SK-N-SH treated with all-trans-retinoic acid at 6 μM for 48 hours (cell line): ENCODE data around the gene ZNF316.

ENCODE experiments used
- ATAC-seq: fragments of 200-7000 bp; cut with Tn5 transposase; 3 replicates; pipeline ENCODE4 v1.9.1; 2020; ENCODE audit warnings: mild to moderate bottlenecking, moderate library complexity
- ARNTL ChIP-seq: fragments of 450-650 bp; formaldehyde crosslinking; IDR thresholded peaks from 2 replicates; pipeline ENCODE4 v1.5.0; 2020; ENCODE audit warnings: low read depth, mild to moderate bottlenecking, moderate library complexity, borderline replicate concordance
- BACH2 ChIP-seq: fragments of 250-450 bp; sonication (Bioruptor Pico); IDR thresholded peaks from 2 replicates; pipeline ENCODE4 v1.9.0; 2021; ENCODE audit warnings: mild to moderate bottlenecking, borderline replicate concordance
- CSDC2 ChIP-seq: fragments of 250-450 bp; sonication (Bioruptor Pico); IDR thresholded peaks from 2 replicates; pipeline ENCODE4 v1.5.0; 2020; ENCODE audit warnings: mild to moderate bottlenecking, moderate library complexity
- ESRRG ChIP-seq: fragments of 250-450 bp; sonication (Bioruptor Pico); IDR thresholded peaks from 2 replicates; pipeline ENCODE4 v1.6.1; 2021; ENCODE audit warnings: mild to moderate bottlenecking
- GLIS3 ChIP-seq: fragments of 250-450 bp; sonication (Bioruptor Pico); IDR thresholded peaks from 2 replicates; pipeline ENCODE4 v1.5.0; 2020; ENCODE audit warnings: mild to moderate bottlenecking, moderate library complexity
- ISL1 ChIP-seq: fragments of 250-450 bp; sonication (Bioruptor Pico); IDR thresholded peaks from 2 replicates; pipeline ENCODE4 v2.1.2; 2022; ENCODE audit warnings: mild to moderate bottlenecking, moderate library complexity
- OSR1 ChIP-seq: fragments of 250-450 bp; sonication (Bioruptor Pico); IDR thresholded peaks from 2 replicates; pipeline ENCODE4 v1.8.0; 2022; ENCODE audit warnings: moderate library complexity, mild to moderate bottlenecking, inconsistent platforms
- PPARA ChIP-seq: fragments of 250-450 bp; sonication (Bioruptor Pico); IDR thresholded peaks from 2 replicates; pipeline ENCODE4 v1.5.0; 2020; ENCODE audit warnings: mild to moderate bottlenecking, borderline replicate concordance
- RARB ChIP-seq: fragments of 250-450 bp; sonication (Bioruptor Pico); IDR thresholded peaks from 2 replicates; pipeline ENCODE4 v1.8.0; 2021; ENCODE audit warnings: mild to moderate bottlenecking, moderate library complexity
- SNAI2 ChIP-seq: fragments of 250-450 bp; sonication (Bioruptor Pico); IDR thresholded peaks from 2 replicates; pipeline ENCODE4 v1.5.0; 2020; ENCODE audit warnings: mild to moderate bottlenecking, moderate library complexity
- TCF4 ChIP-seq: fragments of 250-450 bp; sonication (Bioruptor Pico); IDR thresholded peaks from 2 replicates; pipeline ENCODE4 v1.8.0; 2021; ENCODE audit warnings: mild to moderate bottlenecking, moderate library complexity, borderline replicate concordance
- TOX ChIP-seq: fragments of 250-450 bp; sonication (Bioruptor Pico); IDR thresholded peaks from 2 replicates; pipeline ENCODE4 v1.8.0; 2021; ENCODE audit warnings: mild to moderate bottlenecking, moderate library complexity, borderline replicate concordance
- ZC3H10 ChIP-seq: fragments of 250-450 bp; sonication (Bioruptor Pico); IDR thresholded peaks from 2 replicates; pipeline ENCODE4 v1.5.1; 2021; ENCODE audit warnings: mild to moderate bottlenecking, moderate library complexity
- ZFP3 ChIP-seq: fragments of 250-450 bp; sonication (Bioruptor Pico); IDR thresholded peaks from 2 replicates; pipeline ENCODE4 v1.5.0; 2020; ENCODE audit warnings: mild to moderate bottlenecking, moderate library complexity
- ZFP30 ChIP-seq: fragments of 450-650 bp; formaldehyde crosslinking; IDR thresholded peaks from 2 replicates; pipeline ENCODE4 v1.5.0; 2022; ENCODE audit warnings: mild to moderate bottlenecking, moderate library complexity
- ZNF565 ChIP-seq: fragments of 450-650 bp; formaldehyde crosslinking; conservative IDR thresholded peaks from 2 replicates; pipeline ENCODE4 v1.5.0; 2020; ENCODE audit warnings: low read depth, mild to moderate bottlenecking, moderate library complexity
- ZNF70 ChIP-seq: fragments of 450-650 bp; formaldehyde crosslinking; IDR thresholded peaks from 2 replicates; pipeline ENCODE4 v1.5.0; 2020; ENCODE audit warnings: mild to moderate bottlenecking, moderate library complexity
- ZNF8 ChIP-seq: fragments of 450-650 bp; formaldehyde crosslinking; IDR thresholded peaks from 2 replicates; pipeline ENCODE4 v1.5.0; 2020; ENCODE audit warnings: mild to moderate bottlenecking, moderate library complexity
- TF ChIP-seq, protein P1 (sequence below): fragments of 250-450 bp; sonication (Bioruptor Pico); IDR thresholded peaks from 2 replicates; pipeline ENCODE4 v1.5.0; 2020; ENCODE audit warnings: mild to moderate bottlenecking, moderate library complexity
- TF ChIP-seq, protein P2 (sequence below): fragments of 250-450 bp; sonication (Bioruptor Pico); IDR thresholded peaks from 2 replicates; pipeline ENCODE4 v1.5.1; 2021; ENCODE audit warnings: mild to moderate bottlenecking, moderate library complexity
- TF ChIP-seq, protein P3 (sequence below): fragments of 250-450 bp; sonication (Bioruptor Pico); IDR thresholded peaks from 2 replicates; pipeline ENCODE4 v1.8.0; 2021; ENCODE audit warnings: low read depth, mild to moderate bottlenecking, moderate library complexity, borderline replicate concordance
- TF ChIP-seq, protein P4 (sequence below): fragments of 250-450 bp; sonication (Bioruptor Pico); IDR thresholded peaks from 2 replicates; pipeline ENCODE4 v1.8.0; 2020; ENCODE audit warnings: mild to moderate bottlenecking, moderate library complexity, borderline replicate concordance
- TF ChIP-seq, protein P5 (sequence below): fragments of 250-450 bp; sonication (Bioruptor Pico); IDR thresholded peaks from 2 replicates; pipeline ENCODE4 v1.5.1; 2020; ENCODE audit warnings: low read depth, mild to moderate bottlenecking, moderate library complexity

ZNF316 gene

DNA sequence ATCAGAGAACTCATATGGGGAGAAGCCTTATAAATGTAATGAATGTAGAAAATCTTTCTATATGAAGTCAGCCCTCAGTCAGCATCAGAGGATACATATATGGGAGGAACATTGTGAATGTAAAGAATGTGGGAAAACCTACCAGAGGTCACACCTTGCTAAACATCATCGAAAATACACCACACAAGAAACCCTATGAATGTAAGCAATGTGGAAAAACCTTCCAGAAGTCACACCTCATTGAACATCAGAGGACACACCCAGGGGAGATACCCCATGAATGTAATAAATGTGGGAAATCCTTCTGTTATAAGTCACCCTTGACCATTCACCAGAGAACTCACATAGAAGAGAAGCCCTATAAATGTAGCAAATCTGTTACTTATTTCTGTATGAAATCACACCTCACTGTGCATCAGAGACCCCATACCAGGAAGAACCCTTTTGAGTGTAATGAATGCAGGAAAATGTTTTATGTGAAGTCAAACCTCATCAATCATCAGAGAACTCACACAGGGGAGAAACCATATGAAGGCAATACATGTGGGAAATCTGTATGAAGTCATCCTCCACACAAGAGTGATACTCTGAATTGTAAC is 38.8 kb downstream of the ZNF316 start (continued):
- TF ChIP-seq, protein P1, sequence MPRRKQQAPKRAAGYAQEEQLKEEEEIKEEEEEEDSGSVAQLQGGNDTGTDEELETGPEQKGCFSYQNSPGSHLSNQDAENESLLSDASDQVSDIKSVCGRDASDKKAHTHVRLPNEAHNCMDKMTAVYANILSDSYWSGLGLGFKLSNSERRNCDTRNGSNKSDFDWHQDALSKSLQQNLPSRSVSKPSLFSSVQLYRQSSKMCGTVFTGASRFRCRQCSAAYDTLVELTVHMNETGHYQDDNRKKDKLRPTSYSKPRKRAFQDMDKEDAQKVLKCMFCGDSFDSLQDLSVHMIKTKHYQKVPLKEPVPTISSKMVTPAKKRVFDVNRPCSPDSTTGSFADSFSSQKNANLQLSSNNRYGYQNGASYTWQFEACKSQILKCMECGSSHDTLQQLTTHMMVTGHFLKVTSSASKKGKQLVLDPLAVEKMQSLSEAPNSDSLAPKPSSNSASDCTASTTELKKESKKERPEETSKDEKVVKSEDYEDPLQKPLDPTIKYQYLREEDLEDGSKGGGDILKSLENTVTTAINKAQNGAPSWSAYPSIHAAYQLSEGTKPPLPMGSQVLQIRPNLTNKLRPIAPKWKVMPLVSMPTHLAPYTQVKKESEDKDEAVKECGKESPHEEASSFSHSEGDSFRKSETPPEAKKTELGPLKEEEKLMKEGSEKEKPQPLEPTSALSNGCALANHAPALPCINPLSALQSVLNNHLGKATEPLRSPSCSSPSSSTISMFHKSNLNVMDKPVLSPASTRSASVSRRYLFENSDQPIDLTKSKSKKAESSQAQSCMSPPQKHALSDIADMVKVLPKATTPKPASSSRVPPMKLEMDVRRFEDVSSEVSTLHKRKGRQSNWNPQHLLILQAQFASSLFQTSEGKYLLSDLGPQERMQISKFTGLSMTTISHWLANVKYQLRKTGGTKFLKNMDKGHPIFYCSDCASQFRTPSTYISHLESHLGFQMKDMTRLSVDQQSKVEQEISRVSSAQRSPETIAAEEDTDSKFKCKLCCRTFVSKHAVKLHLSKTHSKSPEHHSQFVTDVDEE (CRISPR knock-in tag): no peak
- no peak for TF ChIP-seq ZFP30 (CRISPR knock-in tag)
- TF ChIP-seq ZNF70 (CRISPR knock-in tag): no peak
- TF ChIP-seq ZFP3 (CRISPR knock-in tag): no peak
- TF ChIP-seq TOX (CRISPR knock-in tag): no peak
- TF ChIP-seq ISL1 (CRISPR knock-in tag): no peak
- no peak for TF ChIP-seq SNAI2
- no peak for TF ChIP-seq ZNF565 (CRISPR knock-in tag)
- no peak for TF ChIP-seq OSR1 (CRISPR knock-in tag)

DNA sequence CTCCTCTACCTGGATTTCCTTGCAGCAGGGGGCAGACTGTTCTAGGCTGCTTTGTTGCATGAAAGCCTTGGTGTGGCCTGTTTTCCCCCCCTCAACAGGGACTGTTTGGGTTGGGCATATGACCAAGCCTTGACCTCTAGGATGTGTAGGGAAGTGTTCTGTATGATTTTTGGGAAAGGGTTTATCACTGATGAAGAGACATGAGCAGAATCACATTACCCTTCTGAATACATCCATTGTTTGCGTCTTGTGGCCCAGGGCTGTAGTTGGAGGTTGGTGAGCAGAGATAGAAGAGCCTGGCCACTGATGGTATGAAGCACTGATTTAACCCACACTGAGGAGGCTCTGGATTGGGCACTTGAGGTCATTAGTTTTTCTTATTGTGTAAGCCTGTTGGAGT is 43.0 kb downstream of the ZNF316 start:
- ATAC-seq: no peak
- no peak for TF ChIP-seq SNAI2
- TF ChIP-seq, protein P2, sequence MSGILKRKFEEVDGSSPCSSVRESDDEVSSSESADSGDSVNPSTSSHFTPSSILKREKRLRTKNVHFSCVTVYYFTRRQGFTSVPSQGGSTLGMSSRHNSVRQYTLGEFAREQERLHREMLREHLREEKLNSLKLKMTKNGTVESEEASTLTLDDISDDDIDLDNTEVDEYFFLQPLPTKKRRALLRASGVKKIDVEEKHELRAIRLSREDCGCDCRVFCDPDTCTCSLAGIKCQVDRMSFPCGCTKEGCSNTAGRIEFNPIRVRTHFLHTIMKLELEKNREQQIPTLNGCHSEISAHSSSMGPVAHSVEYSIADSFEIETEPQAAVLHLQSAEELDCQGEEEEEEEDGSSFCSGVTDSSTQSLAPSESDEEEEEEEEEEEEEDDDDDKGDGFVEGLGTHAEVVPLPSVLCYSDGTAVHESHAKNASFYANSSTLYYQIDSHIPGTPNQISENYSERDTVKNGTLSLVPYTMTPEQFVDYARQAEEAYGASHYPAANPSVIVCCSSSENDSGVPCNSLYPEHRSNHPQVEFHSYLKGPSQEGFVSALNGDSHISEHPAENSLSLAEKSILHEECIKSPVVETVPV (CRISPR knock-in tag): no peak
- TF ChIP-seq ESRRG (CRISPR knock-in tag): no peak
- TF ChIP-seq BACH2 (CRISPR knock-in tag): no peak
- no peak for TF ChIP-seq ZNF70 (CRISPR knock-in tag)
- no peak for TF ChIP-seq PPARA
- TF ChIP-seq TCF4 (CRISPR knock-in tag): no peak
- no peak for TF ChIP-seq ZNF565 (CRISPR knock-in tag)
- TF ChIP-seq, protein P3, sequence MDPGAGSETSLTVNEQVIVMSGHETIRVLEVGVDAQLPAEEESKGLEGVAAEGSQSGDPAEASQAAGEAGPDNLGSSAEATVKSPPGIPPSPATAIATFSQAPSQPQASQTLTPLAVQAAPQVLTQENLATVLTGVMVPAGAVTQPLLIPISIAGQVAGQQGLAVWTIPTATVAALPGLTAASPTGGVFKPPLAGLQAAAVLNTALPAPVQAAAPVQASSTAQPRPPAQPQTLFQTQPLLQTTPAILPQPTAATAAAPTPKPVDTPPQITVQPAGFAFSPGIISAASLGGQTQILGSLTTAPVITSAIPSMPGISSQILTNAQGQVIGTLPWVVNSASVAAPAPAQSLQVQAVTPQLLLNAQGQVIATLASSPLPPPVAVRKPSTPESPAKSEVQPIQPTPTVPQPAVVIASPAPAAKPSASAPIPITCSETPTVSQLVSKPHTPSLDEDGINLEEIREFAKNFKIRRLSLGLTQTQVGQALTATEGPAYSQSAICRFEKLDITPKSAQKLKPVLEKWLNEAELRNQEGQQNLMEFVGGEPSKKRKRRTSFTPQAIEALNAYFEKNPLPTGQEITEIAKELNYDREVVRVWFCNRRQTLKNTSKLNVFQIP (CRISPR knock-in tag): no peak
- TF ChIP-seq GLIS3 (CRISPR knock-in tag): no peak

DNA sequence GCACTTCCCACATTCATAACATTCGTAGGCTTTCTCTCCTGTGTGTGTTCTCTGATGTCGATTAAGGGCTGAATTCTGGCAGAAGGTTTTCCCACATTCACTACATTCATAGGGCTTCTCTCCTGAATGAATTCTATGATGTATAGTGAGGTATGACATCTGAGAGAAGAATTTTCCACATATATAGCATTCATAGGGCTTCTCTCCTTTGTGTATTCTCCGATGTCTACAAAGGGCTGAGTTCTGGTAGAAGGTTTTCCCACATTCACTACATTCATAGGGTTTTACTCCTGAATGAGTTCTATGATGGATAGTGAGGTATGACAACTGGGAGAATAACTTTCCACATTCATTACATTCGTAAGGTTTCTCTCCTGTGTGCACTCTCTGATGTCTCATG is 54.0 kb downstream of the ZNF316 start:
- TF ChIP-seq PPARA (no peak), SNAI2 (no peak), TCF4 (CRISPR knock-in tag) (no peak), ZNF565 (CRISPR knock-in tag) (no peak), GLIS3 (CRISPR knock-in tag) (no peak), ZNF70 (CRISPR knock-in tag) (no peak), ZC3H10 (CRISPR knock-in tag) (no peak), ISL1 (CRISPR knock-in tag) (no peak), ARNTL (CRISPR knock-in tag) (no peak), RARB (CRISPR knock-in tag) (no peak), TOX (CRISPR knock-in tag) (no peak), CSDC2 (CRISPR knock-in tag) (no peak), ZNF8 (no peak)
- TF ChIP-seq, protein P4, sequence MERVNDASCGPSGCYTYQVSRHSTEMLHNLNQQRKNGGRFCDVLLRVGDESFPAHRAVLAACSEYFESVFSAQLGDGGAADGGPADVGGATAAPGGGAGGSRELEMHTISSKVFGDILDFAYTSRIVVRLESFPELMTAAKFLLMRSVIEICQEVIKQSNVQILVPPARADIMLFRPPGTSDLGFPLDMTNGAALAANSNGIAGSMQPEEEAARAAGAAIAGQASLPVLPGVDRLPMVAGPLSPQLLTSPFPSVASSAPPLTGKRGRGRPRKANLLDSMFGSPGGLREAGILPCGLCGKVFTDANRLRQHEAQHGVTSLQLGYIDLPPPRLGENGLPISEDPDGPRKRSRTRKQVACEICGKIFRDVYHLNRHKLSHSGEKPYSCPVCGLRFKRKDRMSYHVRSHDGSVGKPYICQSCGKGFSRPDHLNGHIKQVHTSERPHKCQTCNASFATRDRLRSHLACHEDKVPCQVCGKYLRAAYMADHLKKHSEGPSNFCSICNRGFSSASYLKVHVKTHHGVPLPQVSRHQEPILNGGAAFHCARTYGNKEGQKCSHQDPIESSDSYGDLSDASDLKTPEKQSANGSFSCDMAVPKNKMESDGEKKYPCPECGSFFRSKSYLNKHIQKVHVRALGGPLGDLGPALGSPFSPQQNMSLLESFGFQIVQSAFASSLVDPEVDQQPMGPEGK: no peak
- TF ChIP-seq, protein P1 (CRISPR knock-in tag): no peak
- TF ChIP-seq, protein P3 (CRISPR knock-in tag): no peak
- TF ChIP-seq, protein P5, sequence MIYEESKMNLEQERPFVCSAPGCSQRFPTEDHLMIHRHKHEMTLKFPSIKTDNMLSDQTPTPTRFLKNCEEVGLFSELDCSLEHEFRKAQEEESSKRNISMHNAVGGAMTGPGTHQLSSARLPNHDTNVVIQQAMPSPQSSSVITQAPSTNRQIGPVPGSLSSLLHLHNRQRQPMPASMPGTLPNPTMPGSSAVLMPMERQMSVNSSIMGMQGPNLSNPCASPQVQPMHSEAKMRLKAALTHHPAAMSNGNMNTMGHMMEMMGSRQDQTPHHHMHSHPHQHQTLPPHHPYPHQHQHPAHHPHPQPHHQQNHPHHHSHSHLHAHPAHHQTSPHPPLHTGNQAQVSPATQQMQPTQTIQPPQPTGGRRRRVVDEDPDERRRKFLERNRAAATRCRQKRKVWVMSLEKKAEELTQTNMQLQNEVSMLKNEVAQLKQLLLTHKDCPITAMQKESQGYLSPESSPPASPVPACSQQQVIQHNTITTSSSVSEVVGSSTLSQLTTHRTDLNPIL (CRISPR knock-in tag): no peak
- no peak for ATAC-seq
